IMR-90 (cell line): ENCODE results near the gene UGT2B7. TPM values are rescaled to one million over a fixed set of nuclear protein-coding genes. Genes with fewer than 3 reads are reported as not detected.

ENCODE experiments used
- ATAC-seq: fragments of 200-7000 bp; cut with Tn5 transposase; 2 replicates; pipeline ENCODE4 v1.9.1; 2020; ENCODE audit warnings: low read depth, mild to moderate bottlenecking, moderate library complexity
- Bru-seq: library from RNA; stranded (reverse); fragments of 400-500 nt; gene quantifications from one replicate; lab custom pipeline; 2021; lab: Mats Ljungman, UMichigan
- BruChase-seq, 2 experiments: library from RNA; stranded (reverse); fragments of 400-500 nt; gene quantifications; one replicate each; lab custom pipeline; 2021; lab: Mats Ljungman, UMichigan
- BruUV-seq: library from RNA; stranded (reverse); fragments of 400-500 nt; replicated peaks from 2 replicates; lab custom pipeline; 2021; lab: Mats Ljungman, UMichigan
- CTCF ChIA-PET: fragments of 300-600 bp; formaldehyde crosslinking; extraction: SDS; loops from one replicate; lab custom pipeline; 2021; ENCODE audit warnings: antibody characterized with exemption; lab: Yijun Ruan, JAX
- POLR2A ChIA-PET: fragments of 300-600 bp; sonication (Branson Sonifier 250); formaldehyde crosslinking; loops from one replicate; lab custom pipeline; 2022; ENCODE audit warnings: antibody characterized with exemption; ENCODE audit not compliant: unreplicated experiment; lab: Charles Lee
- DNase-seq: peaks from one replicate; pipeline ENCODE4 v3.0.0; 2013
- H2AFZ ChIP-seq: replicated peaks from 2 replicates; pipeline ENCODE3; 2013; ENCODE audit warnings: low read length, mild to moderate bottlenecking; ENCODE audit not compliant: poor library complexity
- H2AK5ac ChIP-seq: 2 replicates; pipeline ENCODE4 v1.6.1; 2013; ENCODE audit warnings: low read depth, low read length, inconsistent platforms
- H2AK9ac ChIP-seq: replicated peaks from 2 replicates; pipeline ENCODE3; 2013; ENCODE audit warnings: mild to moderate bottlenecking, low read depth, low read length, moderate library complexity; ENCODE audit not compliant: poor library complexity
- H2BK120ac ChIP-seq: 2 replicates; pipeline ENCODE4 v1.6.1; 2013; ENCODE audit warnings: low read depth, low read length, inconsistent platforms
- H2BK15ac ChIP-seq: 3 replicates; pipeline ENCODE4 v1.6.1; 2013; ENCODE audit warnings: low read depth, low read length, inconsistent platforms
- H2BK20ac ChIP-seq: 2 replicates; pipeline ENCODE4 v1.6.1; 2013; ENCODE audit warnings: low read depth, mild to moderate bottlenecking, inconsistent platforms, low read length, moderate library complexity
- H2BK5ac ChIP-seq: 2 replicates; pipeline ENCODE4 v1.6.1; 2013; ENCODE audit warnings: mild to moderate bottlenecking, low read depth, low read length, inconsistent platforms; ENCODE audit not compliant: poor library complexity, severe bottlenecking
- H3K14ac ChIP-seq: replicated peaks from 2 replicates; pipeline ENCODE4 v1.6.1; 2013; ENCODE audit warnings: low read depth, low read length, inconsistent platforms
- H3K18ac ChIP-seq: 2 replicates; pipeline ENCODE4 v1.6.1; 2013; ENCODE audit warnings: low read depth, low read length, control low read depth
- H3K23ac ChIP-seq: 2 replicates; pipeline ENCODE4 v1.6.1; 2013; ENCODE audit warnings: low read depth, low read length, inconsistent platforms
- H3K27ac ChIP-seq: 2 replicates; pipeline ENCODE4 v1.5.1; 2013; ENCODE audit warnings: mild to moderate bottlenecking, control low read depth, low read length; ENCODE audit not compliant: insufficient read depth
- H3K27me3 ChIP-seq: 2 replicates; pipeline ENCODE4 v1.6.1; 2013; ENCODE audit warnings: low read length; ENCODE audit not compliant: control insufficient read depth, insufficient read depth
- H3K36me3 ChIP-seq: 2 replicates; pipeline ENCODE4 v1.6.1; 2013; ENCODE audit warnings: low read length, mixed read lengths; ENCODE audit not compliant: control insufficient read depth, insufficient read depth
- H3K4ac ChIP-seq: 2 replicates; pipeline ENCODE4 v1.6.1; 2013; ENCODE audit warnings: low read depth, low read length, inconsistent platforms
- H3K4me1 ChIP-seq: 2 replicates; pipeline ENCODE4 v1.6.1; 2013; ENCODE audit warnings: low read length, mixed read lengths; ENCODE audit not compliant: control insufficient read depth, insufficient read depth
- H3K4me2 ChIP-seq: 2 replicates; pipeline ENCODE4 v1.6.1; 2013; ENCODE audit warnings: low read depth, mild to moderate bottlenecking, control low read depth, low read length, moderate library complexity
- H3K4me3 ChIP-seq: 2 replicates; pipeline ENCODE4 v1.5.1; 2013; ENCODE audit warnings: low read depth, mild to moderate bottlenecking, control low read depth, low read length, moderate library complexity; ENCODE audit not compliant: insufficient read depth
- H3K56ac ChIP-seq: 2 replicates; pipeline ENCODE4 v1.6.1; 2013; ENCODE audit warnings: low read length, inconsistent platforms; ENCODE audit not compliant: insufficient read depth; ENCODE audit errors: extremely low read depth
- H3K79me1 ChIP-seq, 2 experiments: 2 replicates each; pipeline ENCODE4 v1.6.1; 2013; ENCODE audit warnings: low read length in 2 of 2, inconsistent platforms in 1 of 2, low read depth in 1 of 2
- H3K9ac ChIP-seq: 2 replicates; pipeline ENCODE4 v1.6.1; 2013; ENCODE audit warnings: low read depth, low read length, control low read depth
- H3K9me1 ChIP-seq: 2 replicates; pipeline ENCODE4 v1.6.1; 2013; ENCODE audit warnings: low read length, inconsistent platforms; ENCODE audit not compliant: insufficient read depth
- H3K9me3 ChIP-seq: 2 replicates; pipeline ENCODE4 v1.6.1; 2013; ENCODE audit warnings: low read length; ENCODE audit not compliant: control insufficient read depth, insufficient read depth
- H4K20me1 ChIP-seq: 2 replicates; pipeline ENCODE4 v1.6.1; 2013; ENCODE audit warnings: low read length, inconsistent platforms; ENCODE audit not compliant: insufficient read depth
- H4K5ac ChIP-seq: 2 replicates; pipeline ENCODE4 v1.6.1; 2013; ENCODE audit warnings: mild to moderate bottlenecking, low read depth, low read length, control low read depth
- H4K8ac ChIP-seq, 2 experiments: 2 replicates each; pipeline ENCODE4 v1.6.1; 2013; ENCODE audit warnings: low read depth in 2 of 2, low read length in 2 of 2, control low read depth in 1 of 2, inconsistent platforms in 1 of 2
- H4K91ac ChIP-seq: 2 replicates; pipeline ENCODE4 v1.6.1; 2013; ENCODE audit warnings: low read depth, low read length, inconsistent platforms; ENCODE audit not compliant: insufficient read depth
- CEBPB ChIP-seq: IDR thresholded peaks from 2 replicates; pipeline ENCODE4 v1.6.1; 2012; ENCODE audit warnings: low read depth, low read length, improper control_type of control experiment
- NFE2L2 ChIP-seq: fragments of 150-350 bp; IDR thresholded peaks from 2 replicates; pipeline ENCODE4 v1.6.1; 2016; ENCODE audit warnings: low read depth, mild to moderate bottlenecking, low read length
- POLR2A ChIP-seq: IDR thresholded peaks from 2 replicates; pipeline ENCODE4 v1.6.1; 2012; ENCODE audit warnings: mild to moderate bottlenecking, low read depth, low read length
- dilution Hi-C: fragments of 300-500 bp; cut with HindIII; formaldehyde crosslinking; loops from one replicate; pipeline ENCODE4 v1.14.3; 2018; ENCODE audit warnings: low sequenced_read_pairs; ENCODE audit not compliant: unreplicated experiment
- in situ Hi-C: fragments of 300-500 bp; cut with MboI; formaldehyde crosslinking; loops from 3 replicates; pipeline ENCODE4 v1.14.3; 2019; ENCODE audit warnings: low sequenced_read_pairs, inconsistent platforms, mixed read lengths
- intact Hi-C: fragments of 100-400 bp; cut with micrococcal nuclease; formaldehyde crosslinking; loops from 2 replicates; pipeline ENCODE4 v1.10.0; 2022
- long read RNA-seq: library from polyadenylated mRNA; unstranded; transcript quantifications from one replicate; pipeline ENCODE4 v2.0.0, GENCODE V29; 2021; ENCODE audit not compliant: unreplicated experiment
- polyA plus RNA-seq, 3 experiments: library from polyadenylated mRNA; depleted of rRNA; stranded (reverse); fragments of >200 nt; gene quantifications; 2 replicates each; pipeline ENCODE4 v1.2.3, GENCODE V29; 2012; ENCODE audit warnings: low replicate concordance in 1 of 3
- total RNA-seq: library from RNA; depleted of rRNA; stranded (reverse); fragments of >200 nt; gene quantifications from 2 replicates; pipeline ENCODE4 v1.2.3, GENCODE V29; 2012; rRNA removed

Gene UGT2B7
- not detected in 2 replicates for total RNA-seq
- 0.10 TPM in 1 of 2 replicates, not detected in the other for polyA plus RNA-seq (2012; rRNA removed)
- polyA plus RNA-seq (2012; cell fraction: cytosol; rRNA removed), result 0.04 TPM in 1 of 2 replicates, not detected in the other
- polyA plus RNA-seq (2012; cell fraction: nucleus; rRNA removed; ENCODE audit: low replicate concordance), result not detected in 2 replicates
- Bru-seq, nascent RNA, result not detected
- BruChase-seq, experiment 1, labeled RNA remaining after a 6-hour chase, result not detected
- not detected for BruChase-seq, experiment 2, labeled RNA remaining after a 2-hour chase
- long read RNA-seq, result 0 reads

GRCh38 chr4:69096111-69096656 lies at the start of gene UGT2B7:
Gene UGT2B7, plus strand, starts transcription at chr4:69096474. Its CDS starts 47 bp downstream, at chr4:69096521.
- Histone ChIP-seq H3K27ac (no peak within 1 kb of the TSS), H4K8ac (no peak within 1 kb of the TSS), H3K18ac (peak within 1 kb of the TSS; percentile 63; the same call in 1 of the 2 replicates), H2AK9ac (no peak within 1 kb of the TSS), H2BK20ac (peak within 1 kb of the TSS; percentile 22), H2AK5ac (peak within 1 kb of the TSS; percentile 65; the same call in 1 of the 2 replicates), H2AFZ (no peak within 1 kb of the TSS), H3K4ac (peak within 1 kb of the TSS; percentile 28; the same call in 1 of the 2 replicates), H3K56ac (no peak within 1 kb of the TSS), H2BK5ac (peak within 1 kb of the TSS; percentile 39), H3K79me1 (no peaks in the 10 kb centered on the region), H2BK15ac (0 out of 3 replicates have a peak within 1 kb of the TSS, but pooled peaks have one; percentile 43), H4K91ac (no peak within 1 kb of the TSS), H4K5ac (no peak within 1 kb of the TSS; the same call in 1 of the 2 replicates), H3K9ac (no peak within 1 kb of the TSS), H3K36me3 (no peaks in the 10 kb centered on the region), H3K9me3 (no peaks in the 10 kb centered on the region), H3K27me3 (no peaks in the 10 kb centered on the region), H3K4me3 (no peak within 1 kb of the TSS), H3K4me2 (no peak within 1 kb of the TSS), H3K14ac (0 out of 2 replicates have a peak within 1 kb of the TSS, but pooled peaks have one; percentile 10), H3K9me1 (no peaks in the 10 kb centered on the region), H2BK120ac (peak within 1 kb of the TSS; percentile 83; the same call in 1 of the 2 replicates), H4K20me1 (no peaks in the 10 kb centered on the region), H3K23ac (no peak within 1 kb of the TSS; the same call in 1 of the 2 replicates), H3K4me1 (peaks cover 7% of the 10 kb centered on the region)
- in situ Hi-C loops, result no loop called here
- TF ChIP-seq POLR2A (no peak), NFE2L2 (no peak), CEBPB (0 out of 2 replicates have a peak, but pooled peaks have one; percentile 14)
- dilution Hi-C loops, result no loop called here
- POLR2A ChIA-PET, result no interaction called here
- no peak for ATAC-seq
- DNase-seq, result no peak
- CTCF ChIA-PET, result interaction anchor here (0.6 kb wide), 1 partner anchor 19 kb away, joined by 3 read pairs; no protein-coding TSS in a partner anchor
- no TSS peak for BruUV-seq
- intact Hi-C loops, result no loop called here
